Colonic mucosa (tissue), 4 donors: ENCODE results near the gene DEFB112. TPM values are rescaled to one million over a fixed set of nuclear protein-coding genes. Genes with fewer than 3 reads are reported as not detected.

Experiments used
- DNase-seq: peaks from one replicate; pipeline ENCODE4 v3.0.0-alpha.2; 2020
- H3K27ac ChIP-seq: fragments of 200-600 bp; one replicate; pipeline ENCODE4 v1.8.0; 2021
- H3K27me3 ChIP-seq: fragments of 200-600 bp; one replicate; pipeline ENCODE4 v1.8.0; 2021
- H3K36me3 ChIP-seq: fragments of 200-600 bp; one replicate; pipeline ENCODE4 v1.8.0; 2021
- H3K4me1 ChIP-seq: fragments of 200-600 bp; one replicate; pipeline ENCODE4 v1.8.0; 2021; ENCODE audit warnings: mild to moderate bottlenecking
- H3K4me3 ChIP-seq: fragments of 200-600 bp; one replicate; pipeline ENCODE4 v1.8.0; 2021
- H3K9ac ChIP-seq, 2 donors: one replicate each; pipeline ENCODE4 v1.7.0; 2013; ENCODE audit warnings: control low read depth in 2 of 2, low read depth in 2 of 2, low read length in 2 of 2
- H3K9me3 ChIP-seq: fragments of 200-600 bp; one replicate; pipeline ENCODE4 v1.8.0; 2021
- intact Hi-C: fragments of 100-400 bp; cut with DNase I; formaldehyde crosslinking; loops from one replicate; pipeline ENCODE4 v1.14.1; 2022
- total RNA-seq, 2 donors: library from RNA; stranded (reverse); fragmentation: NEBNext Ultra II Directional in 1 of 2; extraction: Animal tissue kit (Norgen Biotek cat#: 25700) in 1 of 2; gene quantifications; one replicate each; pipeline ENCODE4 v1.2.1, GENCODE V29; 2021
- TF ChIP-seq, protein P1 (sequence below): fragments of 200-600 bp; IDR thresholded peaks from one replicate; pipeline ENCODE4 v1.8.0; 2022; ENCODE audit warnings: antibody characterized with exemption, mild to moderate bottlenecking
- donor health status: healthy.
- donor health status: DM: no; HTN: no; CAD: no.
- donor health status: DM: no; HTN: no; CAD: no.

The DEFB112 gene
- total RNA-seq, 2 donors from 2014 or later, result not detected

DNA sequence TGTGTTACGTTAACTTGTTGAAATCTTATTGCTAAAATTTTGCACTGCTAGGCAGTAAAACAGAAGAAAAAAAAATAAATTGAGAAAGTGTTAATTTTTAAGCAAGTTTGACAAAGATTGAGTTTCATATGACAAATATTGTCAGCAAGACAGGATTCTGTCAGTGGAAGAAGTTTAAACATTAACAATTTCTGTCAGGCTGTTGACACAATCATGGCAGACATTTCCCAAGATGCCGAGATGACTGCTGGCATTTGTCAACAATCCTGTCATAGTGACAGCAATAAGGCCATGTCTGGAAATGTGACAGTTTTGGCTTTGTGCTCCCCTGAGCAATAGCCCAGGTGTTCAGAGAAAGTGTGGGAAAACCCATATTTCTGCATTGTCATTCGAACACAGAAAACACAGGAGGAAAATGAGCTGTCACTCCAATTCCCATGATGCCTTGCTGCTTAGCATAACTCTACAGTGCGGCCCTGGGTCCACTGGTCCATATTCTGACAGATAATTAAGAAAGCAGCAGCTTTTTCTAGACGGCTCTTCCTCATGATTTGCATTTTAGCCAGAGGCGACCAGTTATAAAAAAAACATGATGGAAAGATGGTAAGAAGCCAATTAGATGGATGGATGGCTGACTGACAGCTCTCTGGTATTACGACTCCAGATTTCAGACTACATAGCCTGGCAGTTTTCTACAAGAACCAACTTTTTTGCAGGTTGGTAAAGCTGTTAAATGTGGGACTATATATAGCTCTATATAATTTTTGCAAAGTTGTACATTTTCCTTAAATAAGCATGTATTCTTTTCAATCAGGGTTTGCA, 43.6 kb upstream of the DEFB112 start:
- no peaks in the 10 kb centered on the region for H3K4me1 ChIP-seq
- H3K36me3 ChIP-seq, result no peaks in the 10 kb centered on the region
- no peak overlapping the region for H3K4me3 ChIP-seq
- H3K9ac ChIP-seq, result no peak overlapping the region
- H3K27me3 ChIP-seq, result no peaks in the 10 kb centered on the region
- no peak for DNase-seq
- TF ChIP-seq, protein P1, sequence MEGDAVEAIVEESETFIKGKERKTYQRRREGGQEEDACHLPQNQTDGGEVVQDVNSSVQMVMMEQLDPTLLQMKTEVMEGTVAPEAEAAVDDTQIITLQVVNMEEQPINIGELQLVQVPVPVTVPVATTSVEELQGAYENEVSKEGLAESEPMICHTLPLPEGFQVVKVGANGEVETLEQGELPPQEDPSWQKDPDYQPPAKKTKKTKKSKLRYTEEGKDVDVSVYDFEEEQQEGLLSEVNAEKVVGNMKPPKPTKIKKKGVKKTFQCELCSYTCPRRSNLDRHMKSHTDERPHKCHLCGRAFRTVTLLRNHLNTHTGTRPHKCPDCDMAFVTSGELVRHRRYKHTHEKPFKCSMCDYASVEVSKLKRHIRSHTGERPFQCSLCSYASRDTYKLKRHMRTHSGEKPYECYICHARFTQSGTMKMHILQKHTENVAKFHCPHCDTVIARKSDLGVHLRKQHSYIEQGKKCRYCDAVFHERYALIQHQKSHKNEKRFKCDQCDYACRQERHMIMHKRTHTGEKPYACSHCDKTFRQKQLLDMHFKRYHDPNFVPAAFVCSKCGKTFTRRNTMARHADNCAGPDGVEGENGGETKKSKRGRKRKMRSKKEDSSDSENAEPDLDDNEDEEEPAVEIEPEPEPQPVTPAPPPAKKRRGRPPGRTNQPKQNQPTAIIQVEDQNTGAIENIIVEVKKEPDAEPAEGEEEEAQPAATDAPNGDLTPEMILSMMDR, result no peak
- intact Hi-C loops, result no loop called here
- H3K9me3 ChIP-seq, result no peaks in the 10 kb centered on the region
- H3K27ac ChIP-seq, result no peak overlapping the region

DNA sequence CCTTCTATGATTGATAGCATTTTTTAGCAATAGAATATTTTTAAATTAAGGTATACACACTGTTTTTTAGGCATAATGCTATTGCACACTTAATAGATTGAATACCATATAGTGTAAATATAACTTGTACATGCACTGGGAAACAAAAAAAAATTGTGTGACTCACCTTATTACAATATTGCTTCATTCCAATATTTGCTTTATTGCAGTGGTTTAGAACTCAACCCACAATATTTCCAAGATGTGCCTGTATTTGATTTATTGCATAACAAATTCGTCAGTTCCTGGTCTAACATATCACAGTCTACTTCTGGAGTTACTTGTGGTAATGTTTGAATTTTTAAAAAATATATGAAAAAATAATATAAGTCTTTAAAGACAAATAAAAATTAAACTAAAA, 41.9 kb upstream of the DEFB112 start:
- Histone ChIP-seq H3K27ac (no peak overlapping the region), H3K36me3 (no peaks in the 10 kb centered on the region), H3K4me3 (no peak overlapping the region), H3K27me3 (no peaks in the 10 kb centered on the region), H3K4me1 (no peaks in the 10 kb centered on the region), H3K9me3 (no peaks in the 10 kb centered on the region), H3K9ac (no peak overlapping the region)
- TF ChIP-seq, protein P1, result no peak
- intact Hi-C loops, result no loop called here
- DNase-seq, result no peak

DNA sequence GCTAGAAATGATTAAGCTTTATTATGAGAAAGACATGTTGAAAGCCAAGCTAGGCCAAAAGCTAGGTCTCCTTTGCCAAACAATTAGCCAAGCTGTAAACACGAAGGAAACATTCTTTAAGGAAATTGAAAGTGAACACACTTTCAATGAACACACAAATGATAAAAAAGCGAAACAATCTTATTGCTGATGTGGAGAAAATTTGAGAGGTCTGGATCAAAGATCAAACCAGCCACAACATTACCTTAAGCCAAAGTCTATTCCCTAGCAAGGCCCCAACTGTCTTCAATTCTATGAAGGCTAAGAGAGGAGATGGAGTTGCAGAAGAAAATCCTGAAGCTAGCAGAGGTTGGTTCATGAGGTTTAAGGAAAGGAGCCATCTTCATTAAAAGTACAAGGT, 40.2 kb upstream of the DEFB112 start:
- TF ChIP-seq, protein P1, result no peak
- Histone ChIP-seq H3K9ac (no peak overlapping the region), H3K9me3 (no peaks in the 10 kb centered on the region), H3K4me1 (no peaks in the 10 kb centered on the region), H3K27me3 (no peaks in the 10 kb centered on the region), H3K36me3 (no peaks in the 10 kb centered on the region), H3K4me3 (no peak overlapping the region), H3K27ac (no peak overlapping the region)
- intact Hi-C loops, result no loop called here
- no peak for DNase-seq

DNA sequence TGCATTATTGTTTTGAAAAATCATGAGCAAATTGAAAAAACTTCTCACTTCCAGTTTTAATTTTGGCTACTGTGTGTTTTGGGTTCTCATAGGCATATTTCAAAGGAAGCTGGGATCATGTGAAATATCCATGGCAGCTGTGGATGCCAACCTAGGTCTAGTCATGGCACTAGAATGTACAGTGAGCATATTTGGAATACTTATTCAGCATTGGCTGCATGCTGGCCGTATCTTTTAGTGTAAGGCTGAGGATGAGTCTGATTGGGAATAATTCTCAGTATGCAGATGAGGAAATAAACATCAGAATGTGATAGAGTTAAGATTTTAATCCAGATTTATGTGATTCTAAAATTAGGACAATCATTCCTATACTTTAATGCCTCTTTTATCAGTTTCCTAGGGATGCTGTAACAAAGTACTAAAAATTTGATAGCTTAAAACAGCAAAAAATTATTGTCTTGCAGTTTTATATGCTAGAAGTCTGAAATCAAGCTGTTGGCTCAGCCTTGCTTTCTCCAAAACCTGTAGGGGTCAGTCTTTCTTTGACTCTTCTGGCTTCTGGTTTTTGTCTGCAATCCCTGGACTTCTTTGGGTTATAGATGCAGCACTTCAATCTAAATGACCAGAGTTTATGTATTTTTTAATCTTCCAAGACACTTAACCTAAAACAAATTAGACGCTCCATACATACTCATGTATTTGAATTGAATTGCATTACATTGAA, 37.7 kb upstream of the DEFB112 start:
- Histone ChIP-seq H3K27me3 (no peaks in the 10 kb centered on the region), H3K9me3 (no peaks in the 10 kb centered on the region), H3K36me3 (no peaks in the 10 kb centered on the region), H3K9ac (no peak overlapping the region), H3K4me1 (no peaks in the 10 kb centered on the region), H3K4me3 (no peak overlapping the region), H3K27ac (no peak overlapping the region)
- TF ChIP-seq, protein P1, result no peak
- DNase-seq, result no peak
- intact Hi-C loops, result no loop called here

DNA sequence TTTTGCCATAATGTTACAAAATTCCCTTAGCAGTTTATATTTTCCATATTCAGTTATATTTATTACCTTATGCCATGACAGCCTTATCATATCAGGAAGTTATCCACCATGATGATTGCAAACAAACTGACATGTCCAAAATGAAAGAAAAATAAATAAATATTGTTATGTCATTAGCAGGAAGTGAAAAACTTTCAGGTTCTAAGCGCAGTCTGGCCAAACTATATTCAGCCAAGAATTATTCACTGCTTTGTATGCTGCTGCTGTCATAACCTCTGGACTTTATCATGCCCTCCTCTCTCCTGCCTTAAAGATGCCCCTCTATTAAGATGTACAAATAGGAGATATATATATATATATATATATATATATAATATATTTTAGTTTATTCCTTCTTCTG, 27.7 kb upstream of the DEFB112 start:
- Histone ChIP-seq H3K4me3 (no peak overlapping the region), H3K27me3 (no peaks in the 10 kb centered on the region), H3K27ac (no peak overlapping the region), H3K9ac (no peak overlapping the region), H3K4me1 (no peaks in the 10 kb centered on the region), H3K36me3 (no peaks in the 10 kb centered on the region), H3K9me3 (no peaks in the 10 kb centered on the region)
- no peak for DNase-seq
- TF ChIP-seq, protein P1, result no peak
- intact Hi-C loops, result no loop called here
